DND-41 (cell line): ENCODE results near the gene ATP6V0E1.

Source experiments
- ATAC-seq: fragments of 200-7000 bp; cut with Tn5 transposase; 3 replicates; pipeline ENCODE4 v1.9.1; 2021; ENCODE audit warnings: low read depth; ENCODE audit not compliant: insufficient read depth
- DNase-seq: peaks from one replicate; pipeline ENCODE4 v3.0.0-alpha.2; 2020
- H2AFZ ChIP-seq: 2 replicates; pipeline ENCODE4 v1.6.0; 2012; ENCODE audit warnings: low read depth, low read length
- H3K27ac ChIP-seq: 2 replicates; pipeline ENCODE4 v1.5.1; 2012; ENCODE audit warnings: low read length, inconsistent platforms
- H3K27me3 ChIP-seq: fragments of 200-600 bp; sonication (generic); 2 replicates; pipeline ENCODE4 v1.6.0; 2012; ENCODE audit warnings: low read length, mild to moderate bottlenecking, inconsistent platforms; ENCODE audit not compliant: insufficient read depth, poor library complexity
- H3K36me3 ChIP-seq: 2 replicates; pipeline ENCODE4 v1.5.1; 2012; ENCODE audit warnings: low read length, inconsistent platforms; ENCODE audit not compliant: insufficient read depth
- H3K4me1 ChIP-seq: 2 replicates; pipeline ENCODE4 v1.5.1; 2012; ENCODE audit warnings: mild to moderate bottlenecking, low read length; ENCODE audit not compliant: insufficient read depth
- H3K4me2 ChIP-seq: 2 replicates; pipeline ENCODE4 v1.6.0; 2012; ENCODE audit warnings: mild to moderate bottlenecking, moderate library complexity, low read length, inconsistent platforms; ENCODE audit not compliant: insufficient read depth
- H3K4me3 ChIP-seq, 2 experiments: fragments of 200-600 bp in 1 of 2; shearing (Covaris generic) in 1 of 2; 2 replicates each; pipeline ENCODE4 v1.5.1; 2012 to 2016; ENCODE audit warnings: inconsistent platforms in 2 of 2, low read length in 2 of 2, mild to moderate bottlenecking in 2 of 2, low read depth in 1 of 2, moderate library complexity in 1 of 2
- H3K79me2 ChIP-seq: 2 replicates; pipeline ENCODE4 v1.6.0; 2012; ENCODE audit warnings: low read length, inconsistent platforms; ENCODE audit not compliant: insufficient read depth
- H3K9ac ChIP-seq: 2 replicates; pipeline ENCODE4 v1.6.0; 2012; ENCODE audit warnings: low read depth, mild to moderate bottlenecking, inconsistent platforms, low read length, moderate library complexity
- H3K9me3 ChIP-seq: 2 replicates; pipeline ENCODE4 v1.5.1; 2012; ENCODE audit warnings: low read length, moderate library complexity, mild to moderate bottlenecking, inconsistent platforms; ENCODE audit not compliant: insufficient read depth, severe bottlenecking
- H4K20me1 ChIP-seq: 2 replicates; pipeline ENCODE4 v1.6.0; 2012; ENCODE audit warnings: low read length; ENCODE audit not compliant: insufficient read depth
- EZH2 ChIP-seq: IDR thresholded peaks from 3 replicates; pipeline ENCODE4 v1.6.1; 2012; ENCODE audit warnings: borderline replicate concordance, low read depth, mild to moderate bottlenecking, moderate library complexity, low read length, inconsistent platforms; ENCODE audit not compliant: severe bottlenecking
- TF ChIP-seq, protein P1 (sequence below): IDR thresholded peaks from 2 replicates; pipeline ENCODE4 v1.5.1; 2012; ENCODE audit warnings: borderline replicate concordance, low read length, moderate library complexity, mild to moderate bottlenecking; ENCODE audit not compliant: poor library complexity, severe bottlenecking; ENCODE audit errors: extremely low read depth

Gene ATP6V0E1

DNA sequence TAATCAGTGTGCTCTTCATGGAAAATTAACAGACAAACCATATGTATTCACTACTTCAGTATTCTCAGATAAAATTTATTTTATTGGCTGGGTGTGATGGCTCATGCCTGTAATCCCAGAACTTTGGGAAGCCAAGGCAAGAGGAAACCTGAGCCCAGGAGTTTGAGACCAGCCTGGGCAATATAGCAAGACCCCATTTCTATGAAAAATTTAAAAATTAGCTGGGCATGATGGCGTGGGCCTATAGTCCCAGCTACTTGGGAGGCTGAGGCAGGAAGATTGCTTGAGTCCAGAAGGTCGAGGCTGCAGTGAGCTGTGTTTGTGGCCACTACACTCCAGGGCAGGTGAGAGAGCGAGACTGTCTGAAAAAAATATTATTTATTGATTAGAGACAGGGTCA, 49.2 kb downstream of the ATP6V0E1 start:
- DNase-seq (no peak), ATAC-seq (no peak)
- no peak overlapping the region for H3K4me3 ChIP-seq
- H3K4me2 ChIP-seq: no peak overlapping the region
- no peak overlapping the region for H3K27ac ChIP-seq
- peaks cover 31% of the 10 kb centered on the region; the same call in 1 of the 2 replicates for H4K20me1 ChIP-seq
- no peak overlapping the region for H3K9ac ChIP-seq
- no peak for TF ChIP-seq EZH2
- TF ChIP-seq, protein P1, sequence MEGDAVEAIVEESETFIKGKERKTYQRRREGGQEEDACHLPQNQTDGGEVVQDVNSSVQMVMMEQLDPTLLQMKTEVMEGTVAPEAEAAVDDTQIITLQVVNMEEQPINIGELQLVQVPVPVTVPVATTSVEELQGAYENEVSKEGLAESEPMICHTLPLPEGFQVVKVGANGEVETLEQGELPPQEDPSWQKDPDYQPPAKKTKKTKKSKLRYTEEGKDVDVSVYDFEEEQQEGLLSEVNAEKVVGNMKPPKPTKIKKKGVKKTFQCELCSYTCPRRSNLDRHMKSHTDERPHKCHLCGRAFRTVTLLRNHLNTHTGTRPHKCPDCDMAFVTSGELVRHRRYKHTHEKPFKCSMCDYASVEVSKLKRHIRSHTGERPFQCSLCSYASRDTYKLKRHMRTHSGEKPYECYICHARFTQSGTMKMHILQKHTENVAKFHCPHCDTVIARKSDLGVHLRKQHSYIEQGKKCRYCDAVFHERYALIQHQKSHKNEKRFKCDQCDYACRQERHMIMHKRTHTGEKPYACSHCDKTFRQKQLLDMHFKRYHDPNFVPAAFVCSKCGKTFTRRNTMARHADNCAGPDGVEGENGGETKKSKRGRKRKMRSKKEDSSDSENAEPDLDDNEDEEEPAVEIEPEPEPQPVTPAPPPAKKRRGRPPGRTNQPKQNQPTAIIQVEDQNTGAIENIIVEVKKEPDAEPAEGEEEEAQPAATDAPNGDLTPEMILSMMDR: no peak
- peaks cover 7% of the 10 kb centered on the region for H3K4me1 ChIP-seq
- H3K79me2 ChIP-seq: peaks cover 49% of the 10 kb centered on the region
- peaks cover 44% of the 10 kb centered on the region for H3K36me3 ChIP-seq
- no peaks in the 10 kb centered on the region for H3K27me3 ChIP-seq
- no peak overlapping the region for H2AFZ ChIP-seq
- no peaks in the 10 kb centered on the region for H3K9me3 ChIP-seq

DNA sequence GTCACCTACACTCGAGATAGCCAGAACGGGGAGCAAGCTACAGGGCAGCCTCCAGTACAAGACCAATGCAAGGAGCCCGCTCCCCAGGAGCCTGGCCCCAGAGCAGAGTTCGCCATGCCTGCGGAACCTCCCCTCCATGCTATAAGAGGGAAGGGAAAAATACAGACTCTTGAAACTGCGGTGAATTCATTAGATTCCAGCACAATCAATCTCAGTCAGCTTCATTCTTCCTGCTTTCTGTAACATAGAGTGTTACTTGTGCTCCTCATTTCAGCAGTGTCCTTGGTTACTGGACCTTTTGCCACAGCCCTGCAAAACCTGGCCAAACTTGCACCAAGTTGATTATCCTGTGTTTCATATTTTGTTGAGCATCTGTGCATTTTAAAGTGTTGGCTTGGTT, 50.4 kb downstream of the ATP6V0E1 start:
- DNase-seq (no peak), ATAC-seq (no peak)
- Histone ChIP-seq H3K4me2 (no peak overlapping the region), H3K4me3 (no peak overlapping the region), H2AFZ (no peak overlapping the region), H3K36me3 (peaks cover 34% of the 10 kb centered on the region), H3K4me1 (peaks cover 7% of the 10 kb centered on the region), H3K79me2 (peaks cover 37% of the 10 kb centered on the region), H3K9me3 (no peaks in the 10 kb centered on the region), H4K20me1 (peaks cover 21% of the 10 kb centered on the region; the same call in 1 of the 2 replicates), H3K27me3 (no peaks in the 10 kb centered on the region), H3K27ac (no peak overlapping the region), H3K9ac (no peak overlapping the region)
- no peak for TF ChIP-seq EZH2
- TF ChIP-seq, protein P1: no peak

DNA sequence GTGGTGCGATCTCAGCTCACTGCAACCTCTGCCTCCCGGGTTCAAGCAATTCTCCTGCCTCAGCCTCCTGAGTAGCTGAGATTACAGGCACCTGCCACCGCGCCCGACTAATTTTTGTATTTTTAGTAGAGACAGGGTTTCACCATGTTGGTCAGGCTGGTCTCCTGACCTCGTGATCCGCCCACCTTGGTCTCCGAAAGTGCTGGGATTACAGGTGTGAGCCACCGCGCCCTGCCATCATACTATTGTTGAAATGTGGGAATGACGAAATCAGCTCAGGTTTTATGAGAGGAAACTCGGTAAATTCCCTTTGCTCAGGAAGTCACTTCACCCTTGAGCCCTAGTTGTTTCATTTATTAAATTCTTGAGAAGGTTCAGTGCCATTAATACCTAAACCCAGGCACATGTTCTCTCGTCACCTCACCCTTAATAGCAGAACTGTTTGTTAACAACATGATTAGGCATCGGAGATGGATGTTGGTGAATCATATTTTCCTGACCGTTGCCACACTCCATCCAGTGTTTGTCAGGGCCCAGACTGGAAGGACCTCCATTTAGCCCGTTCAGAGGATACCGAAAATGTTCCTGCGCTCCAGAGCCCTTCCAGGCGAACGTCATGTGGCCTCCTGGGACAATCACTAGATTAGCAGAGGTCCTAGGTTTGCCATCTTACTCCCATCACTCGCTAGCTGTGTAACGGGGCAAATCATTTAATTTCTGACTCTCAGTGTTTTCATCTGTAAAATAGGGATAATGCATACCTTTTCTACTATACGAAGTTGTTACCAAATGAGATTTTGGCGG, 52.5 kb downstream of the ATP6V0E1 start:
- Histone ChIP-seq H3K27me3 (no peaks in the 10 kb centered on the region), H4K20me1 (peaks cover 9% of the 10 kb centered on the region; the same call in 1 of the 2 replicates), H3K27ac (no peak overlapping the region), H2AFZ (no peak overlapping the region), H3K9ac (no peak overlapping the region), H3K4me1 (peaks cover 7% of the 10 kb centered on the region), H3K9me3 (no peaks in the 10 kb centered on the region), H3K4me3 (no peak overlapping the region), H3K4me2 (no peak overlapping the region), H3K36me3 (peaks cover 34% of the 10 kb centered on the region), H3K79me2 (peaks cover 18% of the 10 kb centered on the region)
- DNase-seq: no peak
- TF ChIP-seq, protein P1: no peak
- no peak for TF ChIP-seq EZH2
- ATAC-seq: no peak
